GM19372 (cell line): Measurements from ENCODE around the gene ZMYND8.
"Not testable (repeated sequence)": the region's sequence is repeated elsewhere in the genome, so short reads cannot be mapped to it uniquely, and the experiment has no call there.

ENCODE experiments used
- ATAC-seq: cut with Tn5 transposase; IDR thresholded peaks from one replicate; pipeline ENCODE4 v1.9.1; 2021; ENCODE audit warnings: mild to moderate bottlenecking, low read depth, moderate library complexity; ENCODE audit not compliant: unreplicated experiment

ZMYND8 gene

GRCh38 chr20:47356526-47357295, at the start of gene ZMYND8:
ZMYND8 (minus strand) TSS chr20:47356699; CDS start chr20:47356670, 29 bp downstream.
- peak; percentile 50 for ATAC-seq

GRCh38 chr20:47405775-47406325, 49.4 kb upstream of the ZMYND8 start:
- ATAC-seq, result no peak

- ATAC-seq, result no peak
Observed at GRCh38 chr20:47400685-47401084, 44.2 kb upstream of the ZMYND8 start.

- no peak for ATAC-seq
Observed at GRCh38 chr20:47397652-47398301, 41.3 kb upstream of the ZMYND8 start.

GRCh38 chr20:47396762-47397476, 40.4 kb upstream of the ZMYND8 start:
- ATAC-seq, result no peak

GRCh38 chr20:47393796-47394514, 37.5 kb upstream of the ZMYND8 start:
- not testable (repeated sequence) for ATAC-seq

- ATAC-seq, result no peak
Observed at GRCh38 chr20:47392721-47393073, 36.2 kb upstream of the ZMYND8 start.

- ATAC-seq, result no peak
Observed at GRCh38 chr20:47392015-47392720, 35.7 kb upstream of the ZMYND8 start.

- ATAC-seq, result no peak
Observed at GRCh38 chr20:47391276-47392010, 34.9 kb upstream of the ZMYND8 start.

- ATAC-seq, result no peak
Observed at GRCh38 chr20:47389867-47390347, 33.4 kb upstream of the ZMYND8 start.

- ATAC-seq, result not testable (repeated sequence)
Observed at GRCh38 chr20:47385968-47386367, 29.5 kb upstream of the ZMYND8 start.

- ATAC-seq, result no peak
Observed at GRCh38 chr20:47382746-47383415, 26.4 kb upstream of the ZMYND8 start.

- no peak for ATAC-seq
Observed at GRCh38 chr20:47380481-47380880, 24.0 kb upstream of the ZMYND8 start.

- ATAC-seq, result no peak
Observed at GRCh38 chr20:47379433-47380150, 23.1 kb upstream of the ZMYND8 start.

GRCh38 chr20:47377122-47377722, 20.7 kb upstream of the ZMYND8 start:
- ATAC-seq, result no peak

- not testable (repeated sequence) for ATAC-seq
Observed at GRCh38 chr20:47376096-47376643, 19.7 kb upstream of the ZMYND8 start.

GRCh38 chr20:47374121-47374520, 17.6 kb upstream of the ZMYND8 start:
- not testable (repeated sequence) for ATAC-seq
